IPS-11a (cell line): ENCODE data around the gene SLC39A3.

Experiments used
- H3K4me3 ChIP-seq: one replicate; pipeline ENCODE4 v1.5.1; 2013; ENCODE audit warnings: low read depth, low read length, control low read depth

SLC39A3 gene

GRCh38 chr19:2750808-2751437 is 11.1 kb upstream of the SLC39A3 start:
- no peak overlapping the region for H3K4me3 ChIP-seq

- H3K4me3 ChIP-seq: no peak overlapping the region
Measured at GRCh38 chr19:2747349-2747748, 7.5 kb upstream of the SLC39A3 start.

GRCh38 chr19:2744113-2744512 is 4.3 kb upstream of the SLC39A3 start:
- H3K4me3 ChIP-seq: no peak overlapping the region

- H3K4me3 ChIP-seq: no peak overlapping the region
Measured at GRCh38 chr19:2743099-2743498, 3.3 kb upstream of the SLC39A3 start.

GRCh38 chr19:2740314-2740656 is 468 bp upstream of the SLC39A3 start:
- no peak overlapping the region for H3K4me3 ChIP-seq

GRCh38 chr19:2736550-2737190 is 3.1 kb downstream of the SLC39A3 start:
- H3K4me3 ChIP-seq: no peak overlapping the region

GRCh38 chr19:2735374-2735773 is 4.4 kb downstream of the SLC39A3 start:
- no peak overlapping the region for H3K4me3 ChIP-seq

- H3K4me3 ChIP-seq: no peak overlapping the region
Measured at GRCh38 chr19:2734589-2735288, 5.1 kb downstream of the SLC39A3 start.

- no peak overlapping the region for H3K4me3 ChIP-seq
Measured at GRCh38 chr19:2733930-2734588, 5.8 kb downstream of the SLC39A3 start.

GRCh38 chr19:2732883-2733282 is 6.9 kb downstream of the SLC39A3 start:
- H3K4me3 ChIP-seq: no peak overlapping the region

GRCh38 chr19:2732157-2732725 is 7.6 kb downstream of the SLC39A3 start:
- no peak overlapping the region for H3K4me3 ChIP-seq

GRCh38 chr19:2731181-2731995 is 8.4 kb downstream of the SLC39A3 start:
- H3K4me3 ChIP-seq: no peak overlapping the region

GRCh38 chr19:2729943-2730818 is 9.6 kb downstream of the SLC39A3 start:
- H3K4me3 ChIP-seq: no peak overlapping the region

GRCh38 chr19:2728783-2729387 is 10.9 kb downstream of the SLC39A3 start:
- no peak overlapping the region for H3K4me3 ChIP-seq

- no peak overlapping the region for H3K4me3 ChIP-seq
Measured at GRCh38 chr19:2727640-2727944, 12.2 kb downstream of the SLC39A3 start.

- no peak overlapping the region for H3K4me3 ChIP-seq
Measured at GRCh38 chr19:2726904-2727639, 12.7 kb downstream of the SLC39A3 start.

- H3K4me3 ChIP-seq: no peak overlapping the region
Measured at GRCh38 chr19:2726160-2726855, 13.5 kb downstream of the SLC39A3 start.

GRCh38 chr19:2724148-2724557 is 15.7 kb downstream of the SLC39A3 start:
- H3K4me3 ChIP-seq: no peak overlapping the region
